COLO668 (cell line): ENCODE measurements around the gene POTEH.
"Not testable (repeated sequence)": the region's sequence is repeated elsewhere in the genome, so short reads cannot be mapped to it uniquely, and the experiment has no call there.

ENCODE experiments used
- DNase-seq: peaks from one replicate; lab custom pipeline; 2025; ENCODE audit not compliant: unreplicated experiment; lab: John Stamatoyannopoulos, UW

The POTEH gene

GRCh38 chr22:15734411-15734810 is 44.6 kb downstream of the POTEH start:
- DNase-seq: not testable (repeated sequence)

GRCh38 chr22:15738157-15738908 is 48.5 kb downstream of the POTEH start:
- not testable (repeated sequence) for DNase-seq

- DNase-seq: not testable (repeated sequence)
These were observed 49.1 kb downstream of the POTEH start for GRCh38 chr22:15738909-15739391.

DNA sequence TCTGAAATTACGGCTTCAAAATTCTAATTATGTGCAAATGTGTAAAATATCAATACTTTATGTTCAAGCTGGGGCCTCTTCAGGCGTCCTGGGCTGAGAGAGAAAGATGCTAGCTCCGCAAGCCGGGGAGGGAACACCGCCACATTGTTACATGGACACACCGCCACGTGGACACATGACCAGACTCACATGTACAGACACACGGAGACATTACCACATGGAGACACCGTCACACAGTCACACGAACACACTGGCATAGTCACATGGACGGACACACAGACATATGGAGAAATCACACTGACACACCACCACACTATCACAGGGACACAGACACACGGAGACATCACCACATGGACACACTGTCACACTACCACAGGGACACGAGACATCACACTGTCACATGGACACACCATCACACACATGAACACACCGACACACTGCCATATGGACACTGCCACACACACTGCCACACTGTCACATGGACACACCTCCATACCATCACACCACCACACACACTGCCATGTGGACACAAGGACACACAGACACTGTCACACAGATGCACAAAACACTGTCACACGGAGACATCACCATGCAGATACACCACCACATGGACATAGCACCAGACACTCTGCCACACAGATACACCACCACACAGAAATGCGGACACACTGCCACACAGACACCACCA is 58.0 kb downstream of the POTEH start:
- DNase-seq: not testable (repeated sequence)

DNA sequence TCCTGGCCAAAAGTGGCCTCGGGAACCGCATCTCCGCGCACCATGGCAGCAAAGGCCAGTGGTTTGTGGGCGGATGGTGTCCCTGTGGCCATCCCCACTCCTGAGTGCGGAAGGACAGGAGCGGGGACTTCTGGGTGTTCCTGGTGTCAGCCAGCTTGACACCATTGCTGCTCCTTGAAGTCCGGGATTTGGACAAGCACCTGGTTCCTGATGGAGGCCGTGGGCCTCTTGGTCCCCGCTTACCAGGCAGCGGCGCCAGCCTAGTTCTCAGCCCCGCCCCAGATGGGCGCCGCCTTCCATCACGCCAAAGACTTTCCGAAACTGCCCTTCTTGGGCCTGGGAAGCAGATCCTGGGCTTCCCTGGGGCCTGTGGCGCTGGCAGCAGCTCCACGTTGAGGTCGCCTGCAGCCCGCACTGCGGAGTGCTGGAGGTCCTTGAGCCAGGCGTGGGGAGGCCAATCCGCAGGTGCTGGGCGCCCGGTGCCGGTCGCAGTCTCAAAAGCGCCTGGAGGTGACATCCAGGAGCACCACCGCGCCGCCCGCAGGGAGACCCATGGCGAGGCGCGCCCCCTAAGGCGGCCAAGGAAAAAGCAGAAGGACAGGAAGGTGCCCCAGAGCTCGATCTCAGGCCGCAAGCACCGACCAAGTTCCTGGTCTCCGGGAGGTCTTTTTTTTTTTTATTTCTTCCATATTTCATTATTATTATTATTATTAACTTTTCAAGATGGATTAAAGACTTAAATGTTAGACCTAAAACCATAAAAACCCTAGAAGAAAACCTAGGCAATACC is 59.5 kb downstream of the POTEH start:
- not testable (repeated sequence) for DNase-seq

GRCh38 chr22:15759443-15760097 is 69.7 kb downstream of the POTEH start:
- DNase-seq: not testable (repeated sequence)

GRCh38 chr22:15760388-15761150 is 70.7 kb downstream of the POTEH start:
- not testable (repeated sequence) for DNase-seq

DNA sequence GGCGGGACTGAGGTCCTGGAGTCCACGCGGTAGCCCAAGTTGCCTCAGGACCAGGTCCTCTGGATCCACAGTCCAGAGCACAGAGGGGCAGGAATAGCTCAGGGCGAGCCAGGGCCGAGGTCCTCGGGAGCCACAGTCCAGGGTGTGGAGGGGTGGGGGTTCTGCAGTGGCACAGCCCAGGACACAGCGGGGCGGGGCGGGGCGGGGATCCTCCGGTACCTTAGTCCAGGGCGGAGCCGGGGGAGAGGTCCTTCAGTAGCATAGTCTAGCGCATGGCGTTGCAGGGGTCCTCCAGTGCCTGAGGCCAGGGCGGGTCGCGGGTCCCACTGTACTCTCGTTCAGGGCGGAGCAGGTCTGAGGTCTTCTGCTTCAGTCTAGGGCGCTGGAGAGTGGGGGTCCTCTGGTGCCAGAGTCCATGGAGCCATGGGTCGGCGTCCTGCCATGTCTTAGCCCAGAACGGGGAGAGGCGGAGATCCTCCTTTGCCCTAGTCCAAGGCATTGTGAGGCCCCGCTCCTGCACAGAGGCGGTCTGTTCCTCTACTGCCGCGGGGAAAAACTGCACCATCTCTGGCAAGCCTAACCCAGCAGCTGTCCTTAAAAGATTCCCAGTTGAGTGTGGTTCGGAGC is 71.4 kb downstream of the POTEH start:
- DNase-seq: not testable (repeated sequence)

- DNase-seq: not testable (repeated sequence)
These were observed 73.7 kb downstream of the POTEH start for GRCh38 chr22:15763559-15763958.
